HG03196 (cell line): Measurements from ENCODE around the gene MOB2.
"Not testable (repeated sequence)": the region's sequence is repeated elsewhere in the genome, so short reads cannot be mapped to it uniquely, and the experiment has no call there.

Experiments
- ATAC-seq: cut with Tn5 transposase; IDR thresholded peaks from one replicate; pipeline ENCODE4 v1.9.1; 2021; ENCODE audit not compliant: unreplicated experiment

Gene MOB2

DNA sequence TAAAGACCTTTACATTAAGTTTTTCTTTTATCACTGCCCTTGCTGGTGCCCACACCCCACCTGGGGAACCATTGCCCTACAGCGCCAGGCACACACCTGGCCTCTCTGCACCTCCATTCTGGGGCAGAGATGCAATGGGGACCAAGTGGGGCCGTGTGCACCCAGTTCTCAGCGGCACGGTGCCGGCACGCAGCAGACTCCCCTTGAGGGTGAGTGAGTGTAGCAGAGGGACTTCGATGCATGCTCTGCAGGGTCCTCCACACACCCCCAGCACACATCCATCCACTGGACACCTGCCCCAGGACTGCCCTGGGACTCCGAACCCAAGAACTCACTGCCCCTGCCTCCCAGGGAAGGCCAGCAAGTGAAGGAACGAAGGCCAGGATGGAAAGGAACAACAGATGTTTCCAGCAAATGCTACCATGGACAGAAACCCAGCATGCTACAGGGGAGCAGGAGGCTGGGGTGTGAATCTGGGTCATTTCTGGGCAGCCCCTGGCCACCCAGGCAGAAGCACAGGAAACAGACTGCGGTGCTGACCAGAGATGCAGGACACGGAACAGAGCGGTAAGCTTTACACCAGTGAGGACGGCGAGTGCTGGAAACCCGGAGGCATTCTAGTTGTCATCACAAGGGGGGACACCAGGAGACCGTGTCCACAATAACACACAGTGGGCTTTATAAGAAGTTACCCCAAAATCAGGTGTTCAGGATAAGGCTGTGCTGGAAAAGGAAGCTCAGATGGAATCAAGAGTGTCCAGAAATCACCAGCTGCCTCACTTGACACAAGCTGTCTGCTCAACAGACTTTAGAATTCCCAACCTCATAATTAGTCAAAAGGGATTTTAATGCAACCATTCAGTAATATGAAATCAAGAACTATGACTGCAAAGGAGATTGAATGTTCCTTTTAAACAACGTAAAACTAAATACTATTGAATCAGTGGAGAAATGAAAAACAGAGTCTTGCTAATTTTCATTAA, 32.7 kb upstream of the MOB2 start:
- no peak for ATAC-seq

DNA sequence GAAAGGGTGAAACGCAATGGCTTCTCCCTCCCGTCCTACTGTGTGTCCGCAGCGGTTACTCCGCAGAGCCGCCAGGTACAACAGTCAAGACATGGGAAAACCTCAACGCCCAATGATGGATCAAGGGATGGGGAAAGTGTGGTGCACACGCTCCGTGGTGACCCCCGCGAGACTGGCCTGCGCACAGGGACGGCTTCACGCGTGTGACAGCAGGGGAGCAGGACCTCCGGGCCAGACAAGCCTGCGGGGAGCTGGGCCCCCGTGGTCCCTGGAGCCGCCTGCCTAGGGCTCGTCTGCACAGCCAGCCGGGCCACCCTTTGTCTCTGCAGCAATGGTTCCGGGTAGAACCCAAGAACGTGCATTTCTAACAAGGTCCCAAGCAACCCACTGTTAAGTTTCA, 31.7 kb upstream of the MOB2 start:
- ATAC-seq: no peak

DNA sequence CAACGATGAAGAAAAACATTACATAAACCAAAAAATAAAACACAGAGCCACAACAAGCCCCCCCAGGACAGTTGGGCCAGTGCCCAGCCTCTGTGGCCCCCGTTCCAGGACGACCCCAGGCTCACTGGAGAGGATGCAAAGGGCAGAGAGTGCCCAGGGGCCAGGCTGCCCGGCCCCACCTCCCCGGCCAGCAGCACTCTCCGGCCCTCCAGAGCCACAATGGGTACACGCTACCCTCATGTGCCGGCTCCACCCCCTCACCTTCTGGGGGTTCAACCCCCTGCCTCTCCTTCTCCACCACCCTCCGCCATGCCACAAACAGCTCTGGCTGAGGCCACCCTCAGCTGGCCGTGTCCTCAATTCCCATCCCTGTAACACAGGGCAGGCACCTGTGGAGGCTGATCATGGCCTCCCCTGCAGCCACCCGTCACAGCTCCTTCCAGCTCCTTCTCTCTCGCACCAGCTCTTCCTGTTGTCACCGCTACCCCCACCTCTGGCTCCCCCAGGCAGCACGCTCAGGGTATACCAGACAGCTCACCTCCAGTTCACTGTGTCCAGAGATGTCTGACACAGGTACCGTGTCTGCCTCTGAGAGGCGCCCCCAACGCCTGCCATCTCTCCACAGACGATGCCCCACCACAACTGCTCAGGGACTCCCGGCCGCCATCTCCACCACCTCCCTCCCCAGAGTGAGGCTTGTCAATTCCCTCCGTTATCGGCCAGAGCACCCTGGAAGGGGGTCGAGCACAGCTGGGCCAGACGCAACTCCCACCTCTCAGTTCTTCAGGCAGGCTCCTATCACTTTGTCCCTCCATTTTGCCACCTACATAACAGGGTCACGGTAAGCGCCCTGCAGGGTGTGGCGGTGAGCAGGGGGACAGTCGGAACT, 30.8 kb upstream of the MOB2 start:
- ATAC-seq: no peak

DNA sequence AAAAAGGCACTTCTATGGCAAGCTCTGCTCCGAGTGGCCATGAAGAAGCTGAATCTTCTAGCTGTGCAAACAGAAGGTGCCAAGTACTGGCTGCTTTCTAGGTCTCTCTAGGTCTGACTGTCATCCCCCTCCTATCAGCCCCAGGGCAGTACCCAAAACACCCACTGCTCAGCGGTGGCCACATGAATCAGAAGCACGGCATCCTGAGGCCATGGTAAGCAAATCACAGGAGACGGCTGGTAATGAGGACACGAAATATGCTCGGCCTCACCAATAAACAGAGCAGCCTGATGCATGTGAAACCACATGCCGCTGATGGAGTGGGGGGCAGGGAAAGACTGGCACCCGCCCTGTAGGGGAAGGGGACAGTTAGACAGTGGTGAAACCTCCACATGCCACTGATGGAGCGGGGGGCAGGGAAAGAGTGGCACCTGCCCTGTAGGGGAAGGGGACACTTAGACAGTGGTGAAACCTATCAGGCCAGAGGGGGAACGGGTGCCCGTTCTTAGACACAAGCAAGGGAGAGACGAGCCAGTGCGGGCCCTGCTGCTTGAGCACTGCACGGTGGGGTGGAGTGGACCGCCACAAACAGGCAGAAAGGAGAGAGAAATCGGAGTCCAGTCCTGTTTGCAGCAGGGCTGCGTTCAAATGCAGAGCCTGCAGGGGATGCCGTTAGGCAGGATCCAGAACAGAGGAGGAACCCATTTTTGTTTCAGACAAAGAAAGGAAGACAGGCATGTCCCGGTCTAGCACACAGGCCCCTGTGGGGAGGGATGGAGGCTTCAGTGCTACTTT, 29.9 kb upstream of the MOB2 start:
- no peak for ATAC-seq

DNA sequence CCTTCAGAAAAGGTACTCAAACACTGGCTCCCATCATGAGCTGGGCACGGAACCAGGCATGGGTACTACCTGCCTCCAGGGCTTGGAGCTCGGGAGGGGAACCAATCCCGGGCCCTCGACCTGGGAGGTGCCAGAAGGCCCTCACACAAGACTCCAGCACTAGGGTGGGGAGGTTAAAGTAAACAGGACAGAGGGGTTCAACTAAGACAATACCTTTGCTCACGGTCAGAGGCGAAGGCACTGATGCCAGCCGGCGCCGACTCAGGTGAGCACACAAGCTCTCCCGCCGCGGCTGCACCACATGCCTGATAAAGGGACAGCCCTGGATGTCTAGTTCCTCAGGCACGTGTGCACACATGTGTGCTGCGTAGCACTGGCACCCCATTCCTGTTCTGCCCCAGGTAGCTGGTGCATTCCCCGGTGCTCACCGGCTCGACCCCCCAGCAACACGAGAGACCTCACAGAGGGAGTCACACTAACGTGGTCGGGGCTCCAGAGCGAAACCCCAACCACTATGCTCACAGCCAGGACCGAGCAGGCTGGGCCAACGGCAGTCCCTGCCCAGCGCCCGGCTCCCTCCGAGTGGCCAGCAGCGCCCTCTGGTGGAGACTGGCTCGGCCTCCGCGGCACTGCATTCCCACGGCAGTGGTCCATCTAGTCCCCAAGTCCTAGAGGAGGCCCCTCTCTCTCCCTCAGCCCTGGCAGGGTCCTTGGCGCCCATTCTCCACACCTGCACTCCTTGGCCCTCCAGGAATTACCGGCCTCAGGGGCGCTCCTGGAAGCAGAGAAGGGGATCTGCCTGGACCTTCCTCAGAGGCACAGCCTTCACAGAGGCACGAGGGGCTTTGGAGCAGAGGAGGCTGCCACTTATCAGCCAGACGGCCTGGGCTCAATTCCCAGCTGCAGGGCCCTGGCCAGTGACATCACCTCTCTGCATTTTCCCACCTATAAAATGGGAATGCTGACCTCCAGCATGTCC, 28.8 kb upstream of the MOB2 start:
- ATAC-seq: no peak

DNA sequence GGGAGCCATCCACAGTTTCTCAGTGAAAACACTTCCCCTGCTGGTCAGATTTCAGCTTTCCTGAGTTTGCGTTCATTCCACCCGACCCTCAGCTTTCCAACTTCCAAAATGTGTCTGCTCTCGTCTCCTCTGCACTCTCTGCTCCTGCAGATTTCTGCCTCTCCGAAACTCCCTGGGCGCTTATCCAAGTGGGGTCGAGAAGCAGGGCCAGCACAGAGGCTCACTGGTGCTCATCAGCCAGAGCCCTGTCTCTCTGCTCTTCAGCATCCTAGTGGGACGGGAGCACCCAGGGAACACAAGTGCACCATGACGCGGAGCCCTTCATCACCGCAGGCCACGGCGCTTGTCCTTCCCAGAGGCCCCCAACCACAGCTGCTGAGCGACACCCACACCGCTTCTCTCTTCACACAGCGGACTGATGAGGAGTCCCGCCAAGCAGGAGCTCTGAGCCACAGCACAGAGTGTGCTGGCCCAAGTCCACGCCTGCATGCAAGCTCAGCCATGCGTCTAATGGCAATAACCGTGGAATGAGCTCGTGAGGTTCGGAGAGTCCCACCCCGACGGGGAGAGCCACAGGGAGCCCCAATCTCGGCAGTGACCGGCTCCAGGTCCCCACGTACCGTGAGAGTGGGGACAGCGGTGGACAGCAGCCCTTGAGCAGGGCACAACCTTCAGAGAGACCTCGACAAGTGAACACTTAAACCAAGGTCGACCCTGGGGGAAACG, 27.9 kb upstream of the MOB2 start:
- ATAC-seq: no peak

DNA sequence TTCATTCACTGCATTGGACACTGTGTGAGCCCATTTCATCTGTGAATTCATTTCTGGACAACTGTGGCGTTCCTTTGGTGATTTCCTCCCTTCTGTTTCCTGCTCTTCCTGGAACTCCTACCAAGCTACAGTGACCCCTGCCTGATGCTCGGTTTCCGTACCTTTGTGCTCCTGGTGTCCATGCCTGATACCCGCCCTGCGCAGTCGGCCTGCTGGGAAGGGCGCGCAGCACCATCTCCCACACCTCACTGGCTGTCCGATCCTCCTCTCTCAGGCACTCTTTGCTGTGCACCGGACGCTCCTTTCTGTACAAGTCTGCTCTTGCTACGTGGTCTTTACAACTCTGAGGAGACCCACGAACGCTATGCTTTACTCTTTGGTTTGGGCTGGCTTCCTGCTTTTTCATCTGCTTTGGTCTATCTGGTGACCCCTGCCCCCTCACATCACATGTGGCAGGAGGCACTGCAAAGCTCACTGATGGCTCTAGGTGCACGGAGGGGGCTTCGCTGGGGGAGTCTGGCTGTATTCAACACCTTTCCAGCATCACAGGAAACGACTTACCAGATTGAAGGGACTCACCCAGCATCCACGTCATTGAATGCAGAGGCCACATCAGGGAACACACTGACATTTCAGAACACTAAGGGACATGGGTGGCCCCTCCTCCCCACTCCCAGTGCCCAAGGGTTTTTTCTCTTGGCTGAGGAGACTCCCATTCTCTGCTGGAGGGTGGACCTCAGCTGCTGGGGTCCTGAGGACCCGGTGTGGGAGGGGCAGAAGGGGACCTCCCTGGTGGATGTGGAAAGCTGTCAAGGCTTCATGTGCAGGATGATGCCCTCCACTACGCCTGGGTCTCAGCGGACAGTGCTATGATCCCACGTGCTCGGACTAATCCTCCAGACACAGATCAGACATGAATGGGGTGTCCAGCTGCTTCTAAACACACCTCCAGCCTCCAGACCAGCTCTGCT, 27.0 kb upstream of the MOB2 start:
- no peak for ATAC-seq

DNA sequence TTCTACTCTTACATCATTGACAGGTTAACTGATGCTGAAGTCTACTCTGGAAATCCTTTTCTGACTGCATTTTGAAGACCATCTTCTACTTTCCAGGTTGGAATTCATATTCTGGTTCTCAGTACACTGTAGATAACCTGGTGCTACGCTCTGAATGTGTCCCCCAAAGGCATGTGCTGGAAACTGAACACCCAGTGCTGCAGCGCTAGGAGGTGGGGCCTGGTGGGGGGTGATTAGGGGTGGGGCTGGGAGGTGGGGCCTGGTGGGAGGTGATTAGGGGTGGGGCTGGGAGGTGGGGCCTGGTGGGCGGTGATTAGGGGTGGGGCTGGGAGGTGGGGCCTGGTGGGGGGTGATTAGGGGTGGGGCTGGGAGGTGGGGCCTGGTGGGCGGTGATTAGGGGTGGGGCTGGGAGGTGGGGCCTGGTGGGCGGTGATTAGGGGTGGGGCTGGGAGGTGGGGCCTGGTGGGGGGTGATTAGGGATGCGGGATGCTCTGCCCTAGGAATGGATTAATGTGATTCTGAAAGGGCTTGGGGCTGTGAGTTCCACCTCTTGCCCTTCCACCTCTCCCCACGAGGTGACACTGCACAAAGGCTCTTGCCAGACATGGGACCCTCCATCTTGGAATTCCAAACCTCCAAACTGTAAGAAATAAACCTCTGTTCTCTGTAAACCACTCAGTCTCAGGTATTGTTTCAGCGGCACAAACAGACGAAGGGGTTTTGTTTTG, 26.1 kb upstream of the MOB2 start:
- ATAC-seq: not testable (repeated sequence)

DNA sequence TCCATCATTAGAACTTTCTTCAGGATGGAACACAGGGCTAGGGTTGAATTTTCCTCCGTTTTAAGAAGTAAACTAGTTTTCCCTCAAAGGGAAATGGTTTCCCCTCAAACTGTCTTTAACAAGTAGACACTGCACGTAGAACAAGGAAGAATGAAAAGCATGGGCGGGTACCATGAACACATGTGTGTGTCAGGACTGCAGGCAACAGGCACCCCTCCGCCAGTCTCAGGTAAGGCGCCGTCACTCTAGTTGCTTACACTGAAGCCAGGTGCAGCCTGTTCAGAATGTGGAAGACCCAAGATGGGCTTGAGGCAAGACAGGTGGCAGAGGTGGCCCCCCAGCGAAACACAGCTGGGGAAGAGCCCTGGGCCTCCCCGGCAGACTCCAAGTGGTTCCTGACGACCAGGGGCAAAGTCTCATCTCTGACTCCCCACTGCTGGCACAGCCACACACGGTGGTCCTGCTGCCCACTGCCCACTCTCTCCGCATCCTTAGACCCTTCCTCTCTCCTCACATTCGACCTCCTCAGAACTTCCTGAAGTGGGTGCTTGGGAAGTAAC, 25.4 kb upstream of the MOB2 start:
- ATAC-seq: no peak

DNA sequence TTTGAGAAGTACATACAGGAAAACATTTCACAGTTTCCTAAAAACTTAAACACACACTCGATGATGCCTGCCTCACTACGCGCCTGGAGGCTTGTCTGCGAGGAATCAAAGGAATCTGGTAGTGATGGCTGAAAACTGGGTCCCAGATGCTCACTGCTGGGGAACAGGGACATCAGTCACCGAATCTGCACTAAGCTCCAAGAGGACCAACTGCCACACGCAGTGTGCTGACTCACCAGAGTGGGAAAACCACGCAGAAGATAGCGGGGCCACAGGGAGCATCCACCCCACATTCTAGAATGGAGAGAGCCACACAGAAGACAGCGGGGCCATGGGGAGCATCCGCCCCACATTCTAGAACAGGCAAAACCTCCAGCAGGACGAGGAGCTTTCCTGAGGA, 24.3 kb upstream of the MOB2 start:
- ATAC-seq: no peak

DNA sequence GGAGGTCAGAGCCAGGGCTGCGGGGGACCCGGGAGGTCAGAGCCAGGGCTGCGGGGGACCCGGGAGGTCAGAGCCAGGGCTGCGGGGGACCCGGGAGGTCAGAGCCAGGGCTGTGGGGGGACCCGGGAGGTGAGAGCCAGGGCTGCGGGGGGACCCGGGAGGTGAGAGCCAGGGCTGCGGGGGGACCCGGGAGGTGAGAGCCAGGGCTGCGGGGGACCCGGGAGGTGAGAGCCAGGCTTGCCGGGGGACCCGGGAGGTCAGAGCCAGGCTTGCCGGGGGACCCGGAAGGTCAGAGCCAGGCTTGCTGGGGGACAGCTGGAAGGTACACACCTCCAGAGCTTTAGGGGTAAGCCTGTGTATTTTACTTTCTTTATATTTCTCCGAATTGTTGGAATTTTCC, 23.8 kb upstream of the MOB2 start:
- not testable (repeated sequence) for ATAC-seq

DNA sequence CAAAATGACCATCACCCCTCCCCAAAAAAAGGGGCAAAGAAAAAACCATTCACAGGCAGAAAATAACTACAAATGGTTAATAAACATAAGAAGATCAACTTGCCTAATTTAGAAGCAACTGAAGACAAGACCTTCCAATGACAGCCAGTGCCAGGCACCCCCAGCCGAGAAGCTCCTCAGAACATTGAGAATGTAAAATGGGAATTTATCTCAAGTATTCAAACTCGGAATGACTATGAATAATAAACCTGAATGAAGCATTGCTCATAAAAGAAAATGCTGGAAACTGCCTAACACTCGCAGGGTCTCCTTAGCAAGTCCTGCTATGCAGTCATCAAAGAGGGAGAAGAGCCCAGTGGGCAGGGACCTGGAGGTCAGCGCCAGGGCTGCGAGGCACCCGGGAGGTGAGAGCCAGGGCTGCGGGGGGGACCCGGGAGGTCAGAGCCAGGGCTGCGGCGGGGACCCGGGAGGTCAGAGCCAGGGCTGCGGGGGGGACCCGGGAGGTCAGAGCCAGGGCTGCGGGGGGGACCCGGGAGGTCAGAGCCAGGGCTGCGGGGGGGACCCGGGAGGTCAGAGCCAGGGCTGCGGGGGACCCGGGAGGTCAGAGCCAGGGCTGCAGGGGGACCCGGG, 23.2 kb upstream of the MOB2 start:
- ATAC-seq: no peak

DNA sequence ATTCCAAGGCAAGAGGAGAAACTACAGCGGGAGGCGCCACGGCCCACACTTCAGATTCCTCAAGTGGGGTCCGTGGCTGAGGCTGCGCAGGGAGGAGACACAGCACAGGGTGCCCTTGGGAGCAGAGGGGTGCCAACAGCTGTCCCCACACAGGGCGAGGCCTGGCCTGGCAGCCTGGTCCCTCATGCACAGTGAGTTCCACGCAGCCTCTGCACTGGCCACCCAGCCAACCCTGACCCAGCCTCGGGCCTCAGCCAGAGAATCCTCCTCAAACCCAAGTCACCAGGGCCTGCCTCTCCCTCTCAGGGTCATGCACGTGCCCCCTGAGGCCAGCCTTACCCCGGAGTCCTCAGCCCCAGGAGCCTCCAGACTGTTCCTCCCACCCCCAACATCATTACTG, 22.4 kb upstream of the MOB2 start:
- ATAC-seq: no peak

DNA sequence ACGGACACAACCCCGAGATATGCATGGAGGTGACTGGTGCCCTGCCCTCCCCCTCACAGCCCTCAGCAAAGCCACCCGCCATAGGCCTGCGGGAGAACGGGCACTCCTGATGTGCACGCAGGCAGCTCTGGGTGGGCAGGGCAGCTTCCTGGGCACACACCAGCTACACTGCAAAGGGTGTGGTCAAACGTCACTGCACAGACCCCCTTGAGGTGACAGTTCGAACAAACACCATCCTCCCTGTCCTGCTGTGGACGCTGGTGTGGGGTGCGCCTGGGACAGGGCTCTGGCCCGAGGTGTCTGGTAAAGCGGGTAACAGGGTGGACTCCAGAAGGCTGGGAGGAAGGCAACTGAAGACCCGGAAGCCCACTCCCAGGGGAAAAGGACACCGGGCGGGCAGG, 21.9 kb upstream of the MOB2 start:
- no peak for ATAC-seq

DNA sequence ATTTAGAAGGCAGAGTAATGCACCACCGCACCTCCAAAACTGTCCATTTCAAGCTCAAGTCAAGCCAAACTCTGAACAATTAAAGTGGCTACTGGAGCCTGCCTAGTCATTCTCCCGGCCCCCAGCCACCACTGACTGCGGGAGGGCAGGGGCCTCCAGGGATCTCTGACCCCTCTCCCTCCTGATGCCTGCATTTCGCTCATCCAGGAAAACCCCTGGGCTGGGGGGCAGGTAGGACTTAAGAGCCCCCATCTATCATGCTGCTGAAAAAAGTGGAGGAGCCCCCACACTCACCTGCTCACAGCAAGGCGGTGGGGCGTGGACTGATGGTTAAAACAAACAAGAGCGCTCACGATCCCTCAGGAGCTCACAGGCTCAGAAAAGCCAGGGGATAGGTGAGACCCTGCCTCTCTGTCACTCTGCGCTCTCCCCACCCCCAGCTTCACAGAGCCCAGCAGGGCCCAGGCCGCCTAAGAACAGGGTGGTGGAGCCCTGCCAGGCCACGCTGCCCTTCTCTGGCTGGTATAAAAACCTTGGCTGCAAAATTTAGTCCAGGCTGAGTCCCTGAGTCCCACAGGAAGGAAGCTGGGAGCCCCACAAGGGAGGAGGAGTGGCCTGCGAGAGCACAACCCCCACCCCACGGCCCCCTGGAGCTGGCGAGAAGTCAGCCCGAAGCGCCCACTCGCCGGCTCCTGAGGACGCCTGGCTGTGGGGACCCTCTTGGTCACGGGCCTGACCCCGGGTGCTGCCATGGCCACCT, 21.0 kb upstream of the MOB2 start:
- ATAC-seq: no peak

DNA sequence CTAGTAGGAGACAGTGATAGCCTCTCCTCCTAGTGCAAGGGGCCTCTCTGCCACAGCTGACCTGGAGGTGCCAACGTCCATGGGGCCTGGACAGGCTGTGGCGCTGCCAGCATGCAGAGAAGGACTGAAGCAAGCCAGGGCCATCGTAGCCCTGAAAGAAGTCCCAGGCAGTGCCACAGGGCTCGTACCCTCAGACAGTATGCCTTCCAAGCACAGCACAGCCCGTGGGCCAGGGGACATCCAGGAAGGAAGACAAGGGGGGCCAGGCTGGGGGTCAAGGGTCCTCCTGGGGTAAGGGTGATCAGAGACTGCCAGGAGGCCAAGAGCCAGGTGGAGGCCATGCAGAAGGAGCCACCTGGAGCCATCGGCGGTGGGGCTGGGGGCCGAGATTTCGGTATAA, 20.4 kb upstream of the MOB2 start:
- ATAC-seq: no peak
